B cell (primary cell): ENCODE measurements around the gene PRR4. TPM values are rescaled to one million over a fixed set of nuclear protein-coding genes. Genes with fewer than 3 reads are reported as not detected.

Source experiments
- ATAC-seq: fragments of 200-7000 bp; cut with Tn5 transposase; one replicate; pipeline ENCODE4 v1.10.0; 2021; ENCODE audit warnings: low read depth, mild to moderate bottlenecking, moderate number of reproducible peaks, moderate library complexity
- CTCF ChIA-PET: fragments of 350-600 bp; sonication (Branson Sonifier 250); formaldehyde crosslinking; loops from one replicate; lab custom pipeline; 2021; ENCODE audit warnings: antibody characterized with exemption, inconsistent platforms; lab: Charles Lee
- POLR2A ChIA-PET: fragments of 350-600 bp; sonication (Branson Sonifier 250); formaldehyde crosslinking; loops from one replicate; lab custom pipeline; 2021; ENCODE audit warnings: antibody characterized with exemption; lab: Charles Lee
- DNase-seq: peaks from one replicate; pipeline ENCODE4 v3.0.0; 2013
- H2AFZ ChIP-seq: 2 replicates; pipeline ENCODE4 v1.6.1; 2012; ENCODE audit warnings: mild to moderate bottlenecking, low read depth, low read length; ENCODE audit not compliant: insufficient read depth, poor library complexity, severe bottlenecking
- H3K27ac ChIP-seq, 2 donors: 1 replicate in 1 of 2; 2 replicates in 1 of 2; pipeline ENCODE4 v1.5.1; 2012 to 2013; ENCODE audit warnings: low read length in 2 of 2, mild to moderate bottlenecking in 2 of 2, moderate library complexity in 1 of 2
- H3K27me3 ChIP-seq, 4 experiments: fragments of 200-600 bp in 1 of 4; sonication (generic) in 1 of 4; replicated peaks in 1 of 4; 1 replicate in 2 of 4; 2 replicates in 2 of 4; pipeline versions ENCODE4 v1.6.1 to v1.7.0; 2013 to 2016; ENCODE audit warnings: low read length in 3 of 4, mild to moderate bottlenecking in 2 of 4, mixed read lengths in 1 of 4, moderate library complexity in 1 of 4; ENCODE audit not compliant: insufficient read depth in 4 of 4, control insufficient read depth in 3 of 4; ENCODE audit errors: control extremely low read depth in 1 of 4
- H3K36me3 ChIP-seq, 2 experiments: replicated peaks in 1 of 2; 1 replicate in 1 of 2; 2 replicates in 1 of 2; pipeline versions ENCODE4 v1.6.1 to v1.7.1; 2013; ENCODE audit warnings: low read length in 1 of 2; ENCODE audit not compliant: insufficient read depth in 2 of 2, control insufficient read depth in 1 of 2; ENCODE audit errors: control extremely low read depth in 1 of 2, extremely low read depth in 1 of 2
- H3K4me1 ChIP-seq, 2 donors: fragments of 200-600 bp in 1 of 2; sonication (generic) in 1 of 2; 1 replicate in 1 of 2; 2 replicates in 1 of 2; pipeline versions ENCODE4 v1.5.1 to v1.6.1; 2013 to 2017; ENCODE audit warnings: low read length in 2 of 2; ENCODE audit not compliant: control insufficient read depth in 2 of 2, insufficient read depth in 2 of 2
- H3K4me2 ChIP-seq: replicated peaks from 2 replicates; pipeline ENCODE3; 2012; ENCODE audit warnings: mild to moderate bottlenecking, low read depth, low read length; ENCODE audit not compliant: poor library complexity, severe bottlenecking
- H3K4me3 ChIP-seq, 5 experiments: fragments of 200-600 bp in 1 of 5; sonication (generic) in 1 of 5; 1 replicate in 3 of 5; 2 replicates in 2 of 5; pipeline versions ENCODE4 v1.5.1 to v1.7.0; 2011 to 2016; ENCODE audit warnings: low read length in 4 of 5, mild to moderate bottlenecking in 4 of 5, low read depth in 2 of 5, control low read depth in 1 of 5, moderate library complexity in 1 of 5; ENCODE audit not compliant: insufficient read depth in 1 of 5; ENCODE audit errors: control extremely low read depth in 1 of 5, extremely low read depth in 1 of 5
- H3K79me2 ChIP-seq: fragments of 200-600 bp; sonication (generic); one replicate; pipeline ENCODE4 v1.6.0; 2016; ENCODE audit warnings: low read length; ENCODE audit not compliant: control insufficient read depth, insufficient read depth
- H3K9ac ChIP-seq: fragments of 200-600 bp; sonication (generic); 2 replicates; pipeline ENCODE4 v1.6.1; 2017; ENCODE audit warnings: mild to moderate bottlenecking, low read length, moderate library complexity
- H3K9me3 ChIP-seq, 3 donors: one replicate each; pipeline versions ENCODE4 v1.6.1 to v1.7.1; 2013; ENCODE audit warnings: low read length in 2 of 3; ENCODE audit not compliant: control insufficient read depth in 2 of 3, insufficient read depth in 1 of 3; ENCODE audit errors: control extremely low read depth in 1 of 3
- H4K20me1 ChIP-seq: 2 replicates; pipeline ENCODE4 v1.6.0; 2012; ENCODE audit warnings: mild to moderate bottlenecking, low read length; ENCODE audit not compliant: insufficient read depth, control insufficient read depth, poor library complexity, severe bottlenecking
- H3K27ac Mint-ChIP-seq: one replicate; pipeline ENCODE4 v1.8.0; 2021; ENCODE audit warnings: mixed read lengths
- H3K27me3 Mint-ChIP-seq: one replicate; pipeline ENCODE4 v1.8.0; 2021; ENCODE audit warnings: mixed read lengths
- H3K4me1 Mint-ChIP-seq: one replicate; pipeline ENCODE4 v1.8.0; 2021; ENCODE audit warnings: mixed read lengths
- H3K4me3 Mint-ChIP-seq: one replicate; pipeline ENCODE4 v1.8.0; 2021; ENCODE audit warnings: mixed read lengths
- H3K9me3 Mint-ChIP-seq: one replicate; pipeline ENCODE4 v1.8.0; 2022; ENCODE audit warnings: mixed read lengths; ENCODE audit not compliant: insufficient read depth
- EZH2 ChIP-seq: IDR thresholded peaks from 2 replicates; pipeline ENCODE4 v1.6.1; 2012; ENCODE audit warnings: borderline replicate concordance, low read depth, mild to moderate bottlenecking, moderate library complexity, low read length; ENCODE audit not compliant: insufficient read depth, poor library complexity, severe bottlenecking
- WGBS: methylation state at CpG from one replicate; pipeline ENCODE4 v1.1.5; 2013; ENCODE audit warnings: missing lambda C conversion rate; ENCODE audit not compliant: insufficient coverage; 5-methylcytosine and 5-hydroxymethylcytosine counted together
- intact Hi-C: fragments of 100-400 bp; cut with micrococcal nuclease; formaldehyde crosslinking; loops from one replicate; pipeline ENCODE4 v1.10.0; 2022
- polyA plus RNA-seq: library from polyadenylated mRNA; depleted of rRNA; stranded (reverse); fragments of >200 nt; gene quantifications from 2 replicates; pipeline ENCODE4 v1.2.3, GENCODE V29; 2012
- small RNA-seq: library from RNA; depleted of rRNA; stranded (forward); fragments of <200 nt; gene quantifications from one replicate; pipeline ENCODE3, GENCODE V24; 2012; ENCODE audit warnings: low replicate concordance, low read depth; ENCODE audit not compliant: insufficient read length
- total RNA-seq, 2 donors: library from RNA; stranded (reverse); fragments of 120-200 nt in 1 of 2; gene quantifications; 1 replicate in 1 of 2; 2 replicates in 1 of 2; pipeline versions ENCODE4 v1.2.3 to v1.2.4, GENCODE V29; 2013 to 2022
- TF ChIP-seq, protein P1 (sequence below): fragments of 200-600 bp; IDR thresholded peaks from one replicate; pipeline ENCODE4 v1.8.0; 2022; ENCODE audit warnings: antibody characterized with exemption, mild to moderate bottlenecking

Gene PRR4
- total and polyA plus RNA-seq, 2 donors (not counting 1 experiment from before 2014, with no cell fraction given), result 1.8 to 1.9 TPM

- Mint-ChIP-seq H3K9me3 (no peaks in the 10 kb centered on the region), H3K27ac (no peak overlapping the region), H3K4me3 (no peak overlapping the region), H3K4me1 (no peaks in the 10 kb centered on the region), H3K27me3 (peaks cover 12% of the 10 kb centered on the region)
- peaks cover 0 to 5% (median 1%) of the 10 kb centered on the region in 4 experiments for H3K27me3 ChIP-seq
- TF ChIP-seq, protein P1, sequence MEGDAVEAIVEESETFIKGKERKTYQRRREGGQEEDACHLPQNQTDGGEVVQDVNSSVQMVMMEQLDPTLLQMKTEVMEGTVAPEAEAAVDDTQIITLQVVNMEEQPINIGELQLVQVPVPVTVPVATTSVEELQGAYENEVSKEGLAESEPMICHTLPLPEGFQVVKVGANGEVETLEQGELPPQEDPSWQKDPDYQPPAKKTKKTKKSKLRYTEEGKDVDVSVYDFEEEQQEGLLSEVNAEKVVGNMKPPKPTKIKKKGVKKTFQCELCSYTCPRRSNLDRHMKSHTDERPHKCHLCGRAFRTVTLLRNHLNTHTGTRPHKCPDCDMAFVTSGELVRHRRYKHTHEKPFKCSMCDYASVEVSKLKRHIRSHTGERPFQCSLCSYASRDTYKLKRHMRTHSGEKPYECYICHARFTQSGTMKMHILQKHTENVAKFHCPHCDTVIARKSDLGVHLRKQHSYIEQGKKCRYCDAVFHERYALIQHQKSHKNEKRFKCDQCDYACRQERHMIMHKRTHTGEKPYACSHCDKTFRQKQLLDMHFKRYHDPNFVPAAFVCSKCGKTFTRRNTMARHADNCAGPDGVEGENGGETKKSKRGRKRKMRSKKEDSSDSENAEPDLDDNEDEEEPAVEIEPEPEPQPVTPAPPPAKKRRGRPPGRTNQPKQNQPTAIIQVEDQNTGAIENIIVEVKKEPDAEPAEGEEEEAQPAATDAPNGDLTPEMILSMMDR, result no peak
- no peak for TF ChIP-seq EZH2
- no peaks in the 10 kb centered on the region for H4K20me1 ChIP-seq
- H3K27ac ChIP-seq, result no peak overlapping the region
- H3K4me2 ChIP-seq, result no peak overlapping the region
- no peak overlapping the region for H3K4me3 ChIP-seq
- DNase-seq (no peak), ATAC-seq (no peak)
- intact Hi-C loops, result no loop called here
- no peaks in the 10 kb centered on the region for H3K36me3 ChIP-seq
- POLR2A ChIA-PET, result no interaction called here
- no peaks in the 10 kb centered on the region for H3K4me1 ChIP-seq
- CTCF ChIA-PET, result no interaction called here
- no peaks in the 10 kb centered on the region for H3K79me2 ChIP-seq
- no peaks in the 10 kb centered on the region for H3K9me3 ChIP-seq
- no peak overlapping the region for H2AFZ ChIP-seq
- H3K9ac ChIP-seq, result no peak overlapping the region
- WGBS, result 94% methylated on average over 3 of the region's 5 CpGs
Measured at GRCh38 chr12:10801741-10802140, 47.5 kb downstream of the PRR4 start.

Small RNAs within 50 kb of the gene (small RNA-seq; reads per million reads assigned to genes)
- not detected for gene PRR4

Other genes starting within 250 kb of the PRR4 start
- 16.0 and 19.1 TPM in 2 replicates for gene MAGOHB, start 235.9 kb downstream of the PRR4 start, total RNA-seq
- gene MAGOHB, start 235.9 kb downstream of the PRR4 start, polyA plus RNA-seq, result 8.1 and 13.1 TPM in 2 replicates
- gene STYK1, start 175.4 kb downstream of the PRR4 start, total RNA-seq, result not detected in 2 replicates
- not detected in 2 replicates for gene STYK1, start 175.4 kb downstream of the PRR4 start, polyA plus RNA-seq
- gene YBX3, start 126.2 kb downstream of the PRR4 start, total RNA-seq, result 60.8 and 62.6 TPM in 2 replicates
- gene YBX3, start 126.2 kb downstream of the PRR4 start, polyA plus RNA-seq, result 191 and 365 TPM in 2 replicates
- gene TAS2R7, start 46.8 kb downstream of the PRR4 start, total RNA-seq, result not detected in 2 replicates
- not detected in 2 replicates for gene TAS2R7, start 46.8 kb downstream of the PRR4 start, polyA plus RNA-seq
- not detected in 2 replicates for gene TAS2R8, start 42.2 kb downstream of the PRR4 start, total RNA-seq
- 0.20 TPM in 1 of 2 replicates, not detected in the other for gene TAS2R8, start 42.2 kb downstream of the PRR4 start, polyA plus RNA-seq
- gene TAS2R9, start 39.3 kb downstream of the PRR4 start, total RNA-seq, result not detected in 2 replicates
- gene TAS2R9, start 39.3 kb downstream of the PRR4 start, polyA plus RNA-seq, result not detected in 2 replicates
- 0.27 and 1.2 TPM in 2 replicates for gene TAS2R10, start 23.1 kb downstream of the PRR4 start, total RNA-seq
- not detected in 2 replicates for gene TAS2R10, start 23.1 kb downstream of the PRR4 start, polyA plus RNA-seq
- gene PRH1, start 34.8 kb upstream of the PRR4 start, total RNA-seq, result 33.6 and 39.7 TPM in 2 replicates
- 5.9 and 20.9 TPM in 2 replicates for gene PRH1, start 34.8 kb upstream of the PRR4 start, polyA plus RNA-seq
- 0.96 and 1.9 TPM in 2 replicates for gene TAS2R13, start 60.1 kb upstream of the PRR4 start, total RNA-seq
- gene TAS2R13, start 60.1 kb upstream of the PRR4 start, polyA plus RNA-seq, result 0.06 TPM in 1 of 2 replicates, not detected in the other
- not detected in 2 replicates for gene PRH2, start 79.8 kb upstream of the PRR4 start, total RNA-seq
- 0.89 and 2.6 TPM in 2 replicates for gene PRH2, start 79.8 kb upstream of the PRR4 start, polyA plus RNA-seq
- 1.4 and 3.4 TPM in 2 replicates for gene TAS2R14, start 89.8 kb upstream of the PRR4 start, total RNA-seq
- 2.8 and 4.3 TPM in 2 replicates for gene TAS2R14, start 89.8 kb upstream of the PRR4 start, polyA plus RNA-seq
- gene TAS2R50, start 137.4 kb upstream of the PRR4 start, total RNA-seq, result 1.9 and 2.0 TPM in 2 replicates
- 0.28 and 0.46 TPM in 2 replicates for gene TAS2R50, start 137.4 kb upstream of the PRR4 start, polyA plus RNA-seq
- 3.4 and 4.0 TPM in 2 replicates for gene TAS2R20, start 148.8 kb upstream of the PRR4 start, total RNA-seq
- 1.0 and 1.7 TPM in 2 replicates for gene TAS2R20, start 148.8 kb upstream of the PRR4 start, polyA plus RNA-seq
- 3.6 and 5.7 TPM in 2 replicates for gene TAS2R19, start 173.1 kb upstream of the PRR4 start, total RNA-seq
- gene TAS2R19, start 173.1 kb upstream of the PRR4 start, polyA plus RNA-seq, result 0.34 and 0.42 TPM in 2 replicates
- 5.0 and 5.7 TPM in 2 replicates for gene TAS2R31, start 181.9 kb upstream of the PRR4 start, total RNA-seq
- 0.63 and 0.86 TPM in 2 replicates for gene TAS2R31, start 181.9 kb upstream of the PRR4 start, polyA plus RNA-seq
- 2.1 and 2.6 TPM in 2 replicates for gene TAS2R46, start 212.8 kb upstream of the PRR4 start, total RNA-seq
- 0.13 and 0.32 TPM in 2 replicates for gene TAS2R46, start 212.8 kb upstream of the PRR4 start, polyA plus RNA-seq
- gene TAS2R43, start 242.8 kb upstream of the PRR4 start, total RNA-seq, result 4.8 and 5.0 TPM in 2 replicates
- gene TAS2R43, start 242.8 kb upstream of the PRR4 start, polyA plus RNA-seq, result 0.17 TPM in 1 of 2 replicates, not detected in the other